HG03139 (cell line): ENCODE measurements around the gene GRIK4.

Source experiments
- ATAC-seq: cut with Tn5 transposase; IDR thresholded peaks from one replicate; pipeline ENCODE4 v1.9.1; 2021; ENCODE audit not compliant: unreplicated experiment

Gene GRIK4

DNA sequence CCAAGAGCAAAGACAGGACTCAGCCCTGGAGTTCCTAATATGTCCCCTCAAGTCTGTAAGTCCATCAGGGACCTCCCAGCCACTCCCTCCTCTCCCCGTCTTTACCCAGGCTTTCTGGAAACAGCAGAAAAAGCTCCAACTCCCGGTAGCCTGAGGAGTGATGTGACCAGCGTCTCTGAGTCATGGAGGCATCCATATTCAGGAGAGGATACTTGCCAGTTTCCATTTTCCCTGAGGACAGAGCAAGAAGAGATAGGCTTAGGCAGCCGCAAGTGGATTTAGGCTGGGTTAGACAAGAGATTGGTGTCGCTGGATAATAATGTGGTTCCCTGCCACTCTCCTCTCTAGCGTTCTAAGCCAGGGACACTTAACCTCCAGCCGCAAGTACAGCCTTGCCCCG is 206.6 kb downstream of the GRIK4 start:
- no peak for ATAC-seq

- no peak for ATAC-seq
Measured at GRCh38 chr11:120719348-120719747, 207.8 kb downstream of the GRIK4 start.

DNA sequence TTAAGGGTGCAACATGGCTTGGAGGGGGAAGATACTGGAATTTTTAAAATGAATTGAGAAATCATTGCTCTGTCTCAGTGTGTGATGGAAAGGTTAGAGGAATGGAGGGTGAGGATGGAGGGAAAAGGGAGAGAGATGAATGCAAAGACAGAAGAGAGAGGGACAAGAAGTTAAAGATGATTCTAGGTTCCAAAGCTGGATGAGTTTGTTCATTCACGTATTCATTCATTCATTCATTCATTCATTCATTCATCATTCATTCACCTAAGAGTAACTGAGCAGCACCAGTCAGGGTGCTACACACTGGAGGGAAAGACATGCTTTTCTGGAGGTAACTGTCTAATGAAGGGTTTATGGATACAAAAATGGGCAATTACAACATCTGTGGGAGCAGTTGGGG is 209.2 kb downstream of the GRIK4 start:
- ATAC-seq: no peak

- no peak for ATAC-seq
Measured at GRCh38 chr11:120722524-120722923, 211.0 kb downstream of the GRIK4 start.

GRCh38 chr11:120723751-120724150 is 212.2 kb downstream of the GRIK4 start:
- no peak for ATAC-seq

DNA sequence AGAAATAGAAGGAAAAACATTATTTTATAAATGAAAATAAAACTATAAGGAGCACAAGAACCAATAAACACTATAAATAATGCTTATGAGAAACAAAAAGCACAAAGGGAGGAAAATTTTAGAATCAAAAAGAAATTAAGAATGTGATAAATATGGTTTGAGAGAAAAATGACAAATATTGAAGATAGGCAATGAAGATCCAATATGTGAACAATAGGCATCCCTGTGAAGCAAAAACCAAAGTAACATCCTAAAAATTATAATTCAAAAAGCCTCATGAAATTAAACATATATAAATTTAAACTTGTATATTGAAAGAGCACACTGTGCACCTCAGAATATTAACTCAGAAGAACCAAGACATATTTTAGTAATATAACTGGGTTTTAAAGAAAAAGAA is 216.2 kb downstream of the GRIK4 start:
- no peak for ATAC-seq

DNA sequence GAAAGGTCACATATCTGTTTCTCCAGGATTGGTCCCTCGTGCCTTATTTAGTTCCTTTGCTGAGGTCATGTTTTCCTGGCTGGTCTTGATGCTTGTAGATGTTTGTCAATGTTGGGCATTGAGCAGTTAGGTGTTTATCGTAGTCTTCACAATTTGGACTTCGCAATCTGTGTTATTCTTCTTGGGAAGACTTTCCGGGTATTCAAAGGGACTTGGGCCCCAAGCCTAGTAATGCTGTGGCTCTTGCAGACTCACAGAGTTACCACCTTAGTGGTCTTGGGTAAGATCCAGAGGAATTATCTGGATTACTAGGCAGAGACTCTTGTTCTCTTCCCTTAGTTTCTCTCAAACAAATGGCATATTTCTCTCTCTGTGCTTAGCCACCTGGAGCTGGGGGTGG is 223.5 kb downstream of the GRIK4 start:
- ATAC-seq: no peak

DNA sequence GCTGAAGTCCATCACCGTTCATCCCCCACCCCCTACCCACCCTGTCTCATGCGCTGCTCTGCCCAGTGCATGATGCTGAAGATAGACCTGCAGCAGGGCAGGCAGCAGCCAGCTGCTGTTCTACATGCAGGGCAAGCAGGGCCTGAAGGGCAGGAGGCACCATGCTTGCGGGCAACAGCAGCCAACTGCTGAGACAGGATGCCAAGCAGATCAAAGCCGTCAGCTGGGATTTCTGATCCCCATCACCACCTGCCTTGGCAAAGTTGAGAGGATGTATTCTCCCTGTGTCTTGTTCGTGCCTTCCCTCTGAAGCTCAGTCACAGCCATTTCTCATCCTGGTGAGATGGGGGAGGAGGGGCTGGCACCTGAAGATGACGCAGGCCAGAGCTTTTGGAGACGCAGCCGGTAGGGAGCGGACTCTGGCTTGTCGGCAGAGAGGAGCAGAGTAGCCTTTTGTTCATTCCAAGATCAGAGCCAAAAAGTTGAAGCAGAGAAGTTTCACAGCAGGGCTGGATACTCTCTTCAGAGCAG is 227.0 kb downstream of the GRIK4 start:
- no peak for ATAC-seq

GRCh38 chr11:120739780-120740179 is 228.2 kb downstream of the GRIK4 start:
- ATAC-seq: no peak

DNA sequence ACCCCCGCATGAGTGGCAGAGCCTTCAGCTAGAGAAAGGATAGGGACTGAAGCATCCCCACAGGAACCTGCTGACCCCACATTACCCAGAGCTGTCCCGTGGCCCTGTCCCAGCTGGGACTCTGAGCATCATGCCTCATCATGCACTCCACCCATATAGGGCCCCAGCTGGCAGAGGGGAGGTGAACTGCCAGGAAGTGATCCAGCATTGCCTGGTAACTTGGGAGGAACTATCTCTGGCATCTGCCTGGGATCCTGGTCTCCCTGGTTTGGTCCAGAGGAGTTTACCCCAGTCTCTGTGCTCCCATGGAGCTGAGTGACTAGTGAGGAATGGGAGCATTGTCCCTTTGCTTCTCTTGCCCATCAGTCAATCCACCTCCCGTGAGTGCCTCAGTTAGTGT is 228.8 kb downstream of the GRIK4 start:
- ATAC-seq: no peak

DNA sequence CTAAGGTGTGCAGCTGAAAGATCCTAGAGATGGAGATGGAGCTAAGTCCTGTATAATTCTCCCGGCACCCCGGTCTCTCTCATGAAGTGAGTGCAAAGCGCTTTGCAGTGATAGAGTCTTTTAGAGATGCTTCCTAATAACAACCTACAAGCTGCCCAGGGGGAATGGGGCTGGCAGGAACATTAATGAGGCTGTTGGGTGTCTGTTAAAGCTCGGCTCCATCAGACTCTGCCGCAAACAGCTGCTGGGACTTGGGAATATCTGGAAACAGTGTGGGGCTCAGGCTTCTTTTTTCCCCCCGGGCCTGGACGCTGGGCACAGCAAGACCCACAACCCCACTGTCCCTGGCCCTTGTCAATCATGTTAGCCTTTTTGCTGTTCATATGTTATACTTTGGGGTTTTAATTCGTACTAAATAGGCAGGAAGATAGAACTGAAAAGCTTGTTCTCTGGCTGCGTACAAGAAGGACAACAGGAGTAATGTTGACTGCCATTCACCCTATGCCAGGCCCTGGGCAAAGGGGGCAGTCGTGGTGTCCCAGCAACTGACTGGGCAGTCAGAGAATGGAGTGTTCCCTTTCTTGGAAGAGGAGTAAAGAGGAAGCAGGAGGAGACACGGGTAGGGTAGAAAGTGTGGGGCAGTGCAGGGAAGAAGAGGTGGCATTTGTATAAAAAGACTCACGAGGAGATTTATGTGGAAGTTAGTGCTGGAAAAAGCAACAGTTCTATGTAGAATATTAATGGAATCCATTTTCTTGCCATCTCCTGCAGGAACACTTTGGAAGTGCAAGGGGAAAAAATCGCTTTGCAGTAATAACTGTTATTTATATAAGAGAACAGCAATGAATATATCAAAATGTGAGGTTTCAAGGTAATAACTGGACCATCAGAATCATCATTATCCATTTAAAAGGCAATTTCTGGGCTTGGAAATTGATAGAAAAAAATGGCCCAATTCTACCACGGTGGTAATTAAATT is 232.8 kb downstream of the GRIK4 start:
- no peak for ATAC-seq

- no peak for ATAC-seq
Measured at GRCh38 chr11:120746376-120746775, 234.8 kb downstream of the GRIK4 start.

- no peak for ATAC-seq
Measured at GRCh38 chr11:120746836-120747609, 235.5 kb downstream of the GRIK4 start.

- ATAC-seq: no peak
Measured at GRCh38 chr11:120747850-120748814, 236.6 kb downstream of the GRIK4 start.

DNA sequence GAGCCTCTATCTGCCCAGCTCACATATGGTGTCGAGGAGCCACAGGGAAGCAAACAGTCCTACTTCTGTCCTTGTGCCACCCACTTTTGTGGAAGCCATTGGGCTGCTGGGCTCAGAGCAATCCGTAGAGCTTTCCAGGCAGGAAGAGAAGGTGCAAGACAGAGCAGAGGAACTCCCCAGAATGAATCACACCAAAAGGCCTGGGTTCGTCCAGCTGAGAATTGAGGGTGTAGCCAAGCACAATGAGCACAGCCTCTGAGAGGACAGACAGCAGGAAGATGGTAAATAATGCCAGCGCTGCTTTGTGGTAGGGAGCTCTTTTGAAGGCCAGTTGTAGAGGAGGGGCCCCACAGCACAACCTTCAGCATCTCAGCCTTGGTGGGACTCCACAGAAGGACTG is 237.8 kb downstream of the GRIK4 start:
- ATAC-seq: no peak

DNA sequence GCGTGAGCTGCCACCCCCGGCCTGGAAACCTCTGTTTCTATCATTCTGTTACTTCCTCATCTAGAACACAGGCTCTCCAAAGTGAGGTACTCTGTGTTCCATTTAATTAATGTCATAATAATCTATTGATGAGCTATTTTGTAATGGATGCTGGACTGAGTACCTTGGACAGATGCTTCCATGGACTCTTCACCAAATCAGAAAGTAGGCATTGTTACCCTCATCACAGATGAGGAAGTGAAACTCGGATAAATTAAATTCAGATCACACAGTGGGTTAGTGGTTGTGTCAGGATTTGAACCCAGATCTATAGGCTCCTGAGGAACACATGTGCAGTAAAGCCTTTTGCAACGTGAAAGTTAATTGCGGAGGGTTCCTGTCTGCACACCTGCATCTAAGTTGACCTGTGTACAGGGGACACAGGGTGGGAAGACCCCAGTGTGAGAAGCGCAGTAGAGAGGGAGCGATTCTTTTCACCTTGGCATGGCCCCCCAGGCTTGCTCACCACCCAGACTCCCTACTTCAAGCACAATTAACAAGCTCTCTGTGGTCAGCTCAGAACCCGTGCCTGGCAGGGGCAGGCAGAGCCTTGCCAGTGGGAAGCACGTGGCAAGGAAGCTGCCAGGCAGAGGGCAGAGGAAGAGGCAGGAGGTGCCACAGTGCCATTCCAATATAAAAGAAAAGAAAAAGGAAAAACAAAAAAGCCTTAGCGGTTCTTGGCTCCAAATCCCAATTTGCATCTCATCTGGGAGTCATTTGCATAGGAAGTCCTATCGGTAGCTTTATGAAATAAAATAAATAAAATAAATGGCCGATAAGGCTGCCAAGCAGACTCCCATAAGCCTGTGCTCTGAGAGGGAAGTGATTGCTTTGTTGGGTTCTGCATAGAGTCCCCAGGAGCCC is 239.3 kb downstream of the GRIK4 start:
- no peak for ATAC-seq

DNA sequence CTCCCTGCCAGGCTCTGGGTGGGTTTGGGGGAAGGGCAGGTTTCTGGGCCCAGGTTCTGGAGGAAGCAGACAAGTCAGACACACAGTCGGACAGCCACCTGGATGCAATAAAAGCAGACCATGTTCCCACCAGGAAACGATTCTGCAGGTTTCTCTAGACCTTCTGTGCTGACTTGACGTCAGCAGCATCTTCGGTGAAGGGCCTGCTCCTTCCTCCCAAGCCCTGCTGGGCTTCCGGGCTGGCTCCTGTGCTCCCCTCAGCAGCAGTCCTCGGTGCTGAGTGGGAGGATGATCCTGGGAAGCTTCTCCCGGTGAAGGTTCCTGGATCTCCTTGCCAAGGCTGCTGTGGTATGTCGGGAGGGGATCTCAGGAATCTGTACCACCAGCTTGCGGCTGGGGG is 240.0 kb downstream of the GRIK4 start:
- no peak for ATAC-seq

GRCh38 chr11:120752668-120753067 is 241.1 kb downstream of the GRIK4 start:
- ATAC-seq: no peak

GRCh38 chr11:120756931-120757330 is 245.4 kb downstream of the GRIK4 start:
- ATAC-seq: no peak

DNA sequence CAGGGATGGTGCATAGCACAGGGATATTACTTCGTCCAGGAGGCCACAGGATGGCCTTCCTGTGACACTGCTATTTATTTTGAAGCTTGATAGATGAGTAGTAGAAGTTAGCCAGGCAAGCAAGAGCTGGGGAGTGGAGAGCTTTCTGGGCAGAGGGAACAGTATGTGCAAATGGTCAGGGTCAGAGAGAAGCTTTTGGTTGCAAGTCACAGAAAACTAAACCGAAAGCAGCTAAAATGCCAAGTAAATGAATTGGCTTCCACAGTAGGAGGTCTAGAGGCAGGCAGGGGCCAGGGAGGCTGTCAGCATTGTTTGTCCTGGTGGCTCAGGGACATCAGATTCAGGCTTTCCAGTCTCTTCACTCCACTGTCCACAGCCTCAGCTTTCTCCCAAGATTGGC is 247.5 kb downstream of the GRIK4 start:
- ATAC-seq: no peak
